A673 (cell line): ENCODE results near the gene ARFGAP2.

Source experiments
- CTCF ChIP-seq: fragments of 300-800, 200-600 bp; sonication (generic); conservative IDR thresholded peaks from 2 replicates; pipeline ENCODE4 v1.5.1; 2017; ENCODE audit warnings: low read depth, mild to moderate bottlenecking, antibody characterized with exemption, low read length, moderate library complexity, mixed read lengths
- EZH2 ChIP-seq: fragments of 200-600 bp; sonication (generic); IDR thresholded peaks from 2 replicates; pipeline ENCODE4 v1.6.1; 2017; ENCODE audit warnings: borderline replicate concordance, low read depth, mild to moderate bottlenecking, mixed read lengths, antibody characterized with exemption, low read length; ENCODE audit not compliant: poor library complexity, severe bottlenecking

- TF ChIP-seq CTCF (no peak), EZH2 (no peak)
Observed at GRCh38 chr11:47154616-47155570, 21.8 kb downstream of the ARFGAP2 start.
